RWPE2 (cell line): ENCODE data around the gene CDK5RAP3.

ENCODE experiments used
- ATAC-seq: fragments of 200-7000 bp; cut with Tn5 transposase; 3 replicates; pipeline ENCODE4 v1.9.1; 2021; ENCODE audit warnings: low read depth
- DNase-seq: peaks from one replicate; pipeline ENCODE4 v3.0.0-alpha.2; 2020; ENCODE audit warnings: low spot score
- H3K27ac ChIP-seq: fragments of 450-650 bp; 2 replicates; pipeline ENCODE4 v1.5.1; 2017; ENCODE audit warnings: mild to moderate bottlenecking; ENCODE audit not compliant: poor library complexity, severe bottlenecking
- H3K27me3 ChIP-seq: fragments of 250-450 bp; sonication (Bioruptor Pico); 2 replicates; pipeline ENCODE4 v1.5.1; 2021; ENCODE audit warnings: mild to moderate bottlenecking, moderate library complexity; ENCODE audit not compliant: insufficient read depth, poor library complexity, severe bottlenecking
- H3K36me3 ChIP-seq: fragments of 250-450 bp; sonication (Bioruptor Pico); 2 replicates; pipeline ENCODE4 v1.5.1; 2020; ENCODE audit warnings: low read depth, mild to moderate bottlenecking, moderate library complexity
- H3K4me1 ChIP-seq: fragments of 250-450 bp; sonication (Bioruptor Pico); 2 replicates; pipeline ENCODE4 v1.5.1; 2021; ENCODE audit warnings: mild to moderate bottlenecking, moderate library complexity; ENCODE audit not compliant: insufficient read depth, poor library complexity, severe bottlenecking
- H3K4me3 ChIP-seq: fragments of 250-450 bp; sonication (Bioruptor Pico); 2 replicates; pipeline ENCODE4 v1.5.1; 2021; ENCODE audit warnings: mild to moderate bottlenecking, moderate library complexity; ENCODE audit not compliant: severe bottlenecking
- H3K9me3 ChIP-seq: fragments of 250-450 bp; sonication (Bioruptor Pico); 2 replicates; pipeline ENCODE4 v1.5.1; 2021; ENCODE audit warnings: mild to moderate bottlenecking, moderate library complexity; ENCODE audit not compliant: severe bottlenecking
- TF ChIP-seq, protein P1 (sequence below): fragments of 450-650 bp; IDR thresholded peaks from one replicate; pipeline ENCODE4 v1.5.1; 2017; ENCODE audit warnings: mild to moderate bottlenecking, moderate library complexity; ENCODE audit not compliant: poor library complexity, severe bottlenecking

The CDK5RAP3 gene

DNA sequence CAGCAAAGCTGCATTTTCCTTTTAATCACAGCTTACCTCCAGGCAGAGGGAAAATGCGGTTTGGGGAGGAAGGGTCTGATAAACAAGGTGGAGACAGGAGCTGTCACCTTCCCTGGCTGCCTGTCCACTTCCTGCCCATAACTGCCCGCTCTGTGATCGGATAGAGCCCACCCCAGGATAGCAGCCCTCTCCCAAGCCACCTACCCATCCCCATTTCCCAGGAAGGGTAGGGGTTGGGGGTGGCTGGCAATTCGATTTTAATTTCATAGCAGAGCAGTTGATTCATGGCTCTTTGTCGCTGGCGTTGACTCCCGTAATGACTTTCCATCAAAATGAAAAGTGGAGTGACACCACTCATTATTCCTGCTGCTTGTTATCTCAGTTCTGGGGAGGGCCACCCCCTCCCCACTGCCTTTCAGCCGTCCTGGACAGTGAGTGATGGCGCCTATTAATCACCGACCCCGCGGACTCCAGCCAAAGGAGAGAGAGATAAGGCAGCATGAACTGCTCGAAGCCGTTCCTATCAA, 11.2 kb downstream of the CDK5RAP3 start:
- H3K36me3 ChIP-seq: peaks cover 65% of the 10 kb centered on the region
- no peaks in the 10 kb centered on the region for H3K27me3 ChIP-seq
- no peaks in the 10 kb centered on the region for H3K9me3 ChIP-seq
- H3K27ac ChIP-seq: no peak overlapping the region
- DNase-seq (no peak), ATAC-seq (no peak)
- no peaks in the 10 kb centered on the region for H3K4me1 ChIP-seq
- no peak overlapping the region for H3K4me3 ChIP-seq
- TF ChIP-seq, protein P1, sequence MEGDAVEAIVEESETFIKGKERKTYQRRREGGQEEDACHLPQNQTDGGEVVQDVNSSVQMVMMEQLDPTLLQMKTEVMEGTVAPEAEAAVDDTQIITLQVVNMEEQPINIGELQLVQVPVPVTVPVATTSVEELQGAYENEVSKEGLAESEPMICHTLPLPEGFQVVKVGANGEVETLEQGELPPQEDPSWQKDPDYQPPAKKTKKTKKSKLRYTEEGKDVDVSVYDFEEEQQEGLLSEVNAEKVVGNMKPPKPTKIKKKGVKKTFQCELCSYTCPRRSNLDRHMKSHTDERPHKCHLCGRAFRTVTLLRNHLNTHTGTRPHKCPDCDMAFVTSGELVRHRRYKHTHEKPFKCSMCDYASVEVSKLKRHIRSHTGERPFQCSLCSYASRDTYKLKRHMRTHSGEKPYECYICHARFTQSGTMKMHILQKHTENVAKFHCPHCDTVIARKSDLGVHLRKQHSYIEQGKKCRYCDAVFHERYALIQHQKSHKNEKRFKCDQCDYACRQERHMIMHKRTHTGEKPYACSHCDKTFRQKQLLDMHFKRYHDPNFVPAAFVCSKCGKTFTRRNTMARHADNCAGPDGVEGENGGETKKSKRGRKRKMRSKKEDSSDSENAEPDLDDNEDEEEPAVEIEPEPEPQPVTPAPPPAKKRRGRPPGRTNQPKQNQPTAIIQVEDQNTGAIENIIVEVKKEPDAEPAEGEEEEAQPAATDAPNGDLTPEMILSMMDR: no peak

DNA sequence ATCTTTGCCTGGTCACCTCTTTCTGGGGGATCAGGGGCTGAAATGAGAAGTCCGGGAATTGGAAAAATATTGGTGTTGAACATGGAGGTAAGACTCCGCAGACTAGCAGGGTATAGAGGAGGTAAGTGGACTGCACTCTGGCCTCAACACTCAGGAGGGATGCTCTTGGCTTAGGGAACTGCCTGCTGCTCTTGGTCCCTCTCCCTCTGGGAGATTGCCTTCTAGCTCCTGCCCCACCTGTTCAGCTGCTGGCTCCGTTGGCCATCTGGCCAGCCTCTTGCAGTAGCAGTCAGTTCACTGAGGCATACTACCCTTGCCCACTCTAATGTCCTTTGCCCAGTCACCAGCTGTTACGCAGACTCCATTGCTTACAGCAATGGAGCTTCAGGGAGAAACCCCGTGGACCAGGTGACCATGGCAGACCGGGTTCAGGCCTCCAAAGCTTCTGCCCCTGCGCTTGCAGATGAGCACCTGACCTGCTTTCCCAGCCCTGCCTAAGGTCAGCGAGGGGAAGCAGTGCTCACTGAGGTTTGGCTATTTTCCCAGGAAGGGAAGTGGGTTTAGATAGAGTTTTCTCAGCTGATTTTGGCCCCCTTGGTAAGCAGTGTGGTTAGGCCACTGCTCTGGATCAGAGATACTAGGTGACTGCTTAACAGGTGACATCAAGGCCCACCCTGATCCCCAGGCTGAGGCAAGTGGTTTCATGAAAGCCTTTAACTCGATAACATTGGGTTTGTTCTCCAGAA, 11.9 kb downstream of the CDK5RAP3 start:
- DNase-seq (no peak), ATAC-seq (no peak)
- Histone ChIP-seq H3K4me3 (no peak overlapping the region), H3K36me3 (peaks cover 59% of the 10 kb centered on the region), H3K4me1 (no peaks in the 10 kb centered on the region), H3K27ac (no peak overlapping the region), H3K9me3 (no peaks in the 10 kb centered on the region), H3K27me3 (no peaks in the 10 kb centered on the region)
- TF ChIP-seq, protein P1: no peak

DNA sequence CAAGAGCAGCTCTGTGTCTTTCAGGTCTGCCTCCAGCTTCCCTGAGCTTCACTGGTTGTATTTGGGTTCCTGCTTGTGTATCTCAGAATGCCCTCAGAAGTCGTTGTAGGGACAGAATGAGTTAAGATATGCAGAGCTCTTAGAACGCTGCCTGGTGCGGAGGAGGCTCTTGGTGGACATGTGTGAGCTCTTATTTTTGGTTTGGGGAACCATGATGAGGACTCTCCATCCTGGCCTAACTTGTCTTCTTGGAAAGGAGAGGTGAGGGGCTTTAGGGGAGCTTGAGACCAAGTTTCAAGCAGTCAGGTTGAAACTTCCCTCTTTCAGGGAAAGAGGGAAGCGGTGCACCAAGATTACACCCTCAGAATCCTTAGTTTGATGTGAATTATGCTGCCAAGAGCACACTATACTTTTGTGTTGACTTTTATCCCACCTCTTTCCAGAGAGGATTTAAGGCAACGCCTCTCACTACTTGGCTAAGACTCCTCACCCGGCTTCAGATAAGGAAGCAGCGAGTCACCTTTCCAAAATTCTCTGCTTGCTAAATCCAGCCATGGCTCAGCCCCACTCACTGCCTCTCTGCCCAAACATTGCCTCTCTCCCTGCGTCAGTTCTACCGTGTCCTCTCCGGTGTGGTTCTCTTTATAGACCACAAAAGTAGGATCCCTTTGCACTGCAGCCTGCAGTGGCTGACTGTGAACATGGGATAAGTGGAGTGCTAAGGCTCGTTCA, 12.7 kb downstream of the CDK5RAP3 start:
- Histone ChIP-seq H3K27ac (no peak overlapping the region), H3K27me3 (no peaks in the 10 kb centered on the region), H3K4me1 (no peaks in the 10 kb centered on the region), H3K36me3 (peaks cover 50% of the 10 kb centered on the region), H3K9me3 (no peaks in the 10 kb centered on the region), H3K4me3 (no peak overlapping the region)
- peak; percentile 34; the same call in 2 of the 3 replicates for ATAC-seq
- TF ChIP-seq, protein P1: no peak
- no peak for DNase-seq

DNA sequence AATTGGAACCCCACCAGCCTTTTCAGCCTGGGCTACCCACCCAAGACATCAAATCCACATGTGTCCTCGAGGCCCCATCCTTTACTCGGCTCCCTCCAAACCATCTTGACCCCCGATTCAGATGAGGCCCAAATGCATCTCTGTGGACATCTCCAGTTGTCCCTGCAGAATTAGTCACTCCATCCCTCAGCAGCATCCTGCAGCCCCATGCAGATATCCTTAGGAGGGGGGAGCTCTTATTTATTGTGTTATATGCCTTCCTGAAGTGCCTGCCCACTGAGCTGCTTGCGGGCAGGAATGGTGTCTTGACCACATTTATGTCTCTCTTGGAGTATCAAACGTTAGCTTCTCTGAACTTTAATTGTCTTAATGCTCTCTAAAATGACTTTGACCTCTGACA, 15.6 kb downstream of the CDK5RAP3 start:
- no peak overlapping the region for H3K27ac ChIP-seq
- H3K4me3 ChIP-seq: no peak overlapping the region
- peaks cover 22% of the 10 kb centered on the region for H3K36me3 ChIP-seq

More for the DNA sequence above, 15.6 kb downstream of the CDK5RAP3 start:
- DNase-seq (no peak), ATAC-seq (no peak)
- H3K9me3 ChIP-seq: no peaks in the 10 kb centered on the region
- no peaks in the 10 kb centered on the region for H3K4me1 ChIP-seq
- TF ChIP-seq, protein P1: no peak
- no peaks in the 10 kb centered on the region for H3K27me3 ChIP-seq
